ENCODE results near the gene KAZN.

KAZN gene

GRCh38 chr1:14996133-14997050 is 397.9 kb downstream of the KAZN start:
- H3K4me3 ChIP-seq (ENCODE audit: low read length): no peak overlapping the region
- no peak for DNase-seq (ENCODE audit: low read depth)
- no peak for TF ChIP-seq CTCF (conservative IDR thresholded peaks at IDR 0.05; ENCODE audit: low read depth, low read length)

- DNase-seq (ENCODE audit: low read depth): no peak
- no peak overlapping the region for H3K4me3 ChIP-seq (ENCODE audit: low read length)
- no peak for TF ChIP-seq CTCF (conservative IDR thresholded peaks at IDR 0.05; ENCODE audit: low read depth, low read length)
Observed at GRCh38 chr1:14997646-14998276, 399.3 kb downstream of the KAZN start.

GRCh38 chr1:14999441-14999840 is 401.0 kb downstream of the KAZN start:
- H3K4me3 ChIP-seq (ENCODE audit: low read length): no peak overlapping the region
- DNase-seq (ENCODE audit: low read depth): no peak

GRCh38 chr1:15000030-15000429 is 401.5 kb downstream of the KAZN start:
- no peak for TF ChIP-seq CTCF (conservative IDR thresholded peaks at IDR 0.05; ENCODE audit: low read depth, low read length)
- no peak overlapping the region for H3K4me3 ChIP-seq (ENCODE audit: low read length)
- no peak for DNase-seq (ENCODE audit: low read depth)

More at GRCh38 chr1:14999441-14999840, 401.0 kb downstream of the KAZN start:
- no peak for TF ChIP-seq CTCF (conservative IDR thresholded peaks at IDR 0.05; ENCODE audit: low read depth, low read length)

- no peak overlapping the region for H3K4me3 ChIP-seq (ENCODE audit: low read length)
- DNase-seq (ENCODE audit: low read depth): no peak
- TF ChIP-seq CTCF (conservative IDR thresholded peaks at IDR 0.05; ENCODE audit: low read depth, low read length): no peak
Observed at GRCh38 chr1:15000671-15001070, 402.2 kb downstream of the KAZN start.

GRCh38 chr1:15001317-15001915 is 402.9 kb downstream of the KAZN start:
- H3K4me3 ChIP-seq (ENCODE audit: low read length): no peak overlapping the region
- TF ChIP-seq CTCF (conservative IDR thresholded peaks at IDR 0.05; ENCODE audit: low read depth, low read length): no peak
- no peak for DNase-seq (ENCODE audit: low read depth)
